Measurements from ENCODE around the gene FAM240A. TPM values are rescaled to one million over a fixed set of nuclear protein-coding genes. Genes with fewer than 3 reads are reported as not detected.

FAM240A gene
- total RNA-seq, 1 donor from 2014 or later, result not detected

GRCh38 chr3:46661776-46662766, 49.7 kb downstream of the FAM240A start:
- no peak for DNase-seq (ENCODE audit: low read depth)

DNA sequence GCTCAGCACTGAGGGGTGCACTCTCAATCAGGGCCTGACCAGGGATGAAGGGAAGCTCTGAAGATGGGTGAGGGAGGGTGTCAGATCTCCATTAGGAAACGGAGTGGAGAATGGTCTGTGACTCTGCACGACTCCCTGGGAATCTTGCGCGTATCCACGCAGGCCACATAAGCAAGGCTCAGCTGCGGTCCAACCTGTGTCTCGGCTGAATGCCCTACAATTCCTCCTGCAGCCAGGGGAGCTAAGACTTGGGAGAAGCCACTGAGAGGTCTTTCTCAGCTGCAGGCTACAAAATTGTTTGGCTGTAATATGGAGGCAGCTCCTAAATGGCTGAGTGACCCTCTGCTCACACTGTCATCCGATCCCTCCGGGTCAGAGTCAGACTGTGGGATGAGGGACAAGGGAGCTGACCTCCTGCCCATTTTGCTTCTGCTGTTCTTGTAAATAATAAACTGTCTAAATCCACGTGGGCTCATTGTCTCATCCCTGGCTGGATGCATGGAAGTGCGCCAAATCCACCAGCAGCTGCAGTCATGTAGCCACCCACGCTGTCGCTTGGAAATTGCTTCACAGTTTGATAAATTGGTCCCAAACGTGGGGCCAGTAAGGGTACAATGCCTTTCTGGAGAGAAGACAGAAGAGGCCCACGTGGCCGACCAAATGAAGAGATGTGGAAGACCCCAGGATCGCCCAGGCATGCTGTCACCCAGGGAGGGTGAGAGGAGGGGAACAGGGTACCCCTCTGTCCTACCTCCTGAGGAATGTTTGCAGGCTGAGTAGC, 50.6 kb downstream of the FAM240A start:
- DNase-seq (ENCODE audit: low read depth), result peak; percentile 93

- peak; percentile 57 for DNase-seq (ENCODE audit: low read depth)
These were observed 51.3 kb downstream of the FAM240A start for GRCh38 chr3:46663591-46664135.

GRCh38 chr3:46664188-46664970, 52.1 kb downstream of the FAM240A start:
- no peak for DNase-seq (ENCODE audit: low read depth)

DNA sequence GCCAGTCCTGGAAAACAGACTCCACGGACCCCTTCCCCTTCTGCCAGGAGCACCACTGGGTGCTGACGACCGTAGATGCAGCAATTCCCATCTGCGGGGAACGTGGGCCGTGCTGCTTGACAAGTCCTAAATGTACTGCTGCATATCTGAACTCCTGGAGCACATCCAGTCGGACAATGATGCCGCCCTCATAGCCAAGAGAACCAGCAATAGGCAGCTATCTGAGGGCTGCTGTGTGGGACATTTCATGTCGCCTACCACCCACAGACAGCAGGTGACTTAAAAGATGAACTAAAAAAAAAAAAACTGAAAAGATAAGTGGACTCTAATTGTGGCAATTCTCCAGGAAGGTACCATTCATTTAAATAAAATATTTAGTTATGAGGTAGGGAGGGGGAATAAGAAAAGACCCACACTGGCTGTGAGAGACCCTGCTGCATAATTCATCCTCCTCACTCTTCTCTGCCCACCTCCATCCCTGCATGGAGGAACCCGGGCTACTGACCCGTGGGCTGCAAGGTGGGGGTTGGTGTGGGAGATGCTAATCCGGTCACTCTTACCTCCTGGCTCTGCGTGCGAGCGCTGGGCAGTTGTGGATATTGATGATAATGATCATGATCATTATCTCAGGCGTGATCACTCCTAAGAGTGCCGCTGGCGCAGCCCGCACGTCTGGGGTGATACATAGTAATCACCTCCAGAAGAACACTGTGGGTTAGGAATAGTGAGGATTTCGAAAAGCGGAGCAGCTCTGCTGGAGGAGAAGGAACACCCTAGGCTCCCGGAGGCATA, 52.8 kb downstream of the FAM240A start:
- DNase-seq (ENCODE audit: low read depth), result no peak

DNA sequence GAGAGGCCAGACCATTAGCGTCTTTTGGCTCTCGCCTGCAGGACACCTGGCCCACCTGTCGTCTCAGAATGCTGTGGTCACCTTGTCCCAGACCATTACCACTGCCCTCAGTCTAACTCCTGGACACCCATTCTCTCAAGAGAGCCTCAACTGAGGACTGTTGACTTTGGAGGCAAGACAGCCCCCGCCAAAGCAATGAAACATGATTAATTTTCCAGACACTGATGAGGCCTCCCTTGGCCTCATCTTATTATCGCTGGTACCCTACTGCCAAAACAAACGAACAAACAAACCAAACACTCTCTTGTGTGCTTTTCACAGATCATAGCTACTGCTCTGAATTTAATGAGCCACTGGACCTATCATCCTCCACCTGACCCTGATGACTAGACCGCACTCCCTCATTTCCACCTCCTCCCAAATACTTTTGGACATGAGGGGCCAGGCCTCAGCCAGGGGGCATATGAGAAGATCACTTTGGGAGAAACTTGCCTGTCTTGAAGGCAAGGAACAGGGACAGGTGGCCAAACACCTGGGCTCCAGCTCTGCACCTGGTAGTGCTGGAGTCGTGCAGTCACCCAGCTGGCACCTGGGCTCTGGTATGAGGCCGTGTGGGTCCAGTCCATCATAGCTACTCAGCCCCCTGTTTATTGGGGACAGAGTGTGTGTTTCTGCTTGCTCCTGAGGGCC, 53.6 kb downstream of the FAM240A start:
- no peak for DNase-seq (ENCODE audit: low read depth)

DNA sequence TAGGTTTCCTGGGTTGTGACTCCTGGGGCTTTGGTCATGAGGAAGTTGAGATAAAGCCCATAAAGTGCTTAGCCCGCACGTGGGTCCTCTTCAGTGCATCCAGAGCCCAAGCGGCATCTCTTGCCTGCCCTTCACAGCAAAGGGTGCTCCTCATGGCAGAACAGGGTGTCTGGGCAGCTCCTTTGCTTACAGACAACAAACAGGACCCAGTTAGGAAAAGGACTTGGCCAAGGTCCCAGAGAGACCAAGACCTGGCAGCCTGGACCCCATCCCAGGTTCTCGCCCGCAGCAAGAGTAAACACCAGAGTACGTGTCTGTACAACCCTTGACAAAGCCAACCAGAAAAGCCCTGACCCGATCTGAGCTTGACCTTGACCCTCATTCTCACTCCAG, 54.1 kb downstream of the FAM240A start:
- no peak for DNase-seq (ENCODE audit: low read depth)

GRCh38 chr3:46667061-46667621, 54.8 kb downstream of the FAM240A start:
- peak; percentile 78 for DNase-seq (ENCODE audit: low read depth)

GRCh38 chr3:46667657-46668056, 55.3 kb downstream of the FAM240A start:
- no peak for DNase-seq (ENCODE audit: low read depth)

- no peak for DNase-seq (ENCODE audit: low read depth)
These were observed 55.8 kb downstream of the FAM240A start for GRCh38 chr3:46668116-46668515.

DNA sequence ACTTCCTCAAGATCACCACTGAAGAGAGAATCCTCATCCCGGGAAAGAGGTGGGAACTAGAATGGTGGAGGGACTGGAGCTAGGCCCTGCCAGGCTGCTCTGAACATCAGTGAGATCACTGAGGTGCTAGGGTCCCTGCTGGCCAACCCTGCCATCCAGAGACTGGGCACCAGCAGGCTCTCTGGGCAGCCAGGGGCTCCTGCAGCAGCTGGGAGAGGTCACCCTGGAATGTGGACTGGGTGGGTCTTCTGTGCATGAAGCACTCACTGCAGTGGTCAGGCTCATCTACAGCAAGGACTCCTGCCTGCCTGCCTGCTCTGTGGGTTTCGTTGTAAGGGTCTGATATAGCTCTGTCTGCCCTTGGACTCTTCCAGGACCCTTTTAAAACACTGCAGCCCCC, 56.3 kb downstream of the FAM240A start:
- peak; percentile 69 for DNase-seq (ENCODE audit: low read depth)

DNA sequence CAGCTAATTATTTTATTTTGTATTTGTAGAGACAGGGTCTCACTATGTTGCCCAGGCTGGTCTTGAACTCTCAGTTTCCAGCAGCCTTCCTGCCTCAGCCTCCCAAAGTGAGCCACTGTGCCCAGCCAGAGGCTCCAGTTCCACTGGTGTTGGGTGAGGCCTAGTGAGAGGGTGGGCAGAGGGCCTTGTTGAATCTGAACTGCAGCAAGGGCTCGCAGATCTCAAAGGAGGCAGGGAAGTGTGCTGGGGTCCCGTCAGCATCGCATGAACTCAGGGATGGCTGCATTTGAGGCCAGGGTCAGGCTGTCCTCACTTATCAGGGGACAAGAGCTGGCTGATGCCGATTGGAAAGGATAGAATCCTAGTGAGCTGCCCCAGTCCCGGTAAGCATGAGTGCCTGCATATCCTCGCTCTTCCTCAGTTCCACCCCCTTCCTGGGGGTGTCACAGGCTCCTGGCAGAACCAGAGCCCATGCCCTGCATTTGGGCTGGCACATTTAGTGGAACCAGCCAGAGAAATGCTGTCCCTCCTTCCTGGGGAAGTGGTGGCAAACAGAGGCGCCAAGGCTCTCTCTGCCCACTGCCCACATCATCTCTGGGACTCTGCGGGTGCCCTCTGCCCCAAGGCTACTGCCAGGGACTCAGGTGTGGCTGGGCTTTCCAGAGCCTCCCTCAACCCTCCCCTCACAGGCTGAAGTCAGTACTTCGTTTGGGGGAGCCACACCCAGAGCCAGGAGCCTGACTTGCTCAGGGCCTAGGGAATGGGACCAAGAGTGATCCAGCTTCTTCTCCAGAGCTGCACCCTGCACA, 57.1 kb downstream of the FAM240A start:
- DNase-seq (ENCODE audit: low read depth), result no peak

GRCh38 chr3:46670000-46670890, 57.9 kb downstream of the FAM240A start:
- DNase-seq (ENCODE audit: low read depth), result no peak

DNA sequence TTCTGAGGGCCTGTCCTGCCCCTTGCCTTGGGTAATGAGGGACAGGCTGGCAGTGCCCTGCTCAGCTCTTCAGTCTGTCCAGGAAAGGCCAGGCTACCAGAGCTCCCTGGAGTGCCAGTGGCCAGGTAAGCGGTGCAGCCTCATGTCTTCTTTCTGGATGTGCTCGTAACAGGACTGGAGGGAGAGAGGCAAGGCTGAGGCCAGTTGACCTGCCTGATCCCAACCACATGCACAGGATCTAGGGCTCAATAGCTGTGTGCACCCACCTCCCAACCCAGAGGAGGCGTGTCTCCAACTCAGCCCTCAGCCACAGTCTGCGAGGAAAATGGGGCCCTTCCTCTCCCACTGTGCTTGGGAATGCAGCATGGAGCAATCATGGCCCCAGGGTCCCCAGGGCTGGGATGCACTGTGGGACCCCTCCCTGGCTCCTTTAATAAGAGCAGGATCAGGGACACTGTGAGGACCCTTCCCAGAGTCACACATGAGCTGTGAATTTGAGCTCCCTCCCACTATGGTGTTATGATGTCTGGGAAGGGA, 58.6 kb downstream of the FAM240A start:
- DNase-seq (ENCODE audit: low read depth), result no peak

DNA sequence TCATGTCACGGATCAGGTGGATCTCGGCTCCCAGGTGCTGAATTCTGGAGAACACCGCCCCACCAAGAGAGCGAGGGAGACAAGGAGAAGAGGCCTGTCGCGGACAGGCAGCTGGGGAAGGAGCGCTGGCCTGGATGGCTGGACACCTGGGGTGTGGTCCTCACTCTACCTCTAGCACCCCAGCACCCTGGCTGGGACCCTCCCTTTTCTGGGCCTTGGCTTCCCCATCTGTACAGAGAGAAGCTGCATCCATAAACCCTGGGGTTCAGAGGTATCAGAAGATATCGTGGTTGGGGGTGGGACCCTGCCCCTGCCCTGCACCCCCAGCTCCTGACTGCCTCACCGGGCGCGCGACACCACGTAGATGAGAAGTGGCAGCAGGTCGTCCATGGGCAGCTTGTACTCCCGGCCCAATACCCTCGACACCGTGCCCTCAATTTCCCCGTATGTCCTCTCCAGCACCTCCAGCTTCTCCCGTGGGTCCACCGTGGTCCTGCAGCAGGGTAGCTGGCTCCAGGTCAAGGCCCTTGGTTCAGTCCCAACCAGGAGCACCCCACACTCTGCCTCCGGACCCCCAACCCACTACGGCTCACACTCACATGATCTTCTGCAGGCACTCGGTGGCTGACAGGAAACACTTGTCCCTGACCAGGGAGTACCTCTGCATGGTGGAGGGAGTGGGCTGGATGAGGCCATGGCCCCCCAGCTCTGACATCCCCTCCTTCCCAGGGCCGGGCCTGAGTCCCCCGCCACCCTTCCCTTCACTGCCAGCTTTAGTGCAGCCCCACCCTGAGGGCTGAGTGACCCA, 59.4 kb downstream of the FAM240A start:
- DNase-seq (ENCODE audit: low read depth), result no peak

DNA sequence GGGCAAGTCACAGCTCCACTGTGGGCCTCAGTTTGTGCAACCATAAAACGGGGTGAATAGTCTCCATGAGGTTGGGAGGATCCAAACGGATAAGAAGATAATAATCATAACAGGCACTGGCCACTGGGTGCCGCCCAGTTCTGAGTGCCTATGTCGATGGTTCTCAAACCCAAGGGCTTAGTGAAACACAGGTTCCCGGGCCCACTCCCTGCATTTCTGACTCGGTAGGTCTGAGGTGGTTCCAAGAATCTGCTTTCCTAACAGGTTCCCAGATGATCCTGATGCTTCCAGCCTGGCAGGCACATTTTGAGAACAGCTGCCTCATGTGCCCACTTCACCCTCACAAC, 60.0 kb downstream of the FAM240A start:
- no peak for DNase-seq (ENCODE audit: low read depth)
